Lower lobe of right lung (tissue), 2 donors: ENCODE measurements around the gene KCNG1. TPM values are rescaled to one million over a fixed set of nuclear protein-coding genes. Genes with fewer than 3 reads are reported as not detected.

ENCODE experiments used
- ATAC-seq, 2 donors: fragments of 200-7000 bp; cut with Tn5 transposase; one replicate each; pipeline ENCODE4 v1.9.1; 2020 to 2022; ENCODE audit warnings: mild to moderate bottlenecking in 2 of 2, moderate library complexity in 2 of 2
- DNase-seq: peaks from one replicate; pipeline ENCODE4 v3.0.0-alpha.2; 2020
- H3K27ac ChIP-seq: fragments of 200-600 bp; one replicate; pipeline ENCODE4 v1.8.0; 2022
- H3K27me3 ChIP-seq: fragments of 200-600 bp; one replicate; pipeline ENCODE4 v1.8.0; 2022; ENCODE audit warnings: low read depth
- H3K36me3 ChIP-seq: fragments of 200-600 bp; one replicate; pipeline ENCODE4 v1.8.0; 2022; ENCODE audit warnings: mild to moderate bottlenecking
- H3K4me1 ChIP-seq: fragments of 200-600 bp; one replicate; pipeline ENCODE4 v1.8.0; 2022
- H3K4me3 ChIP-seq: fragments of 200-600 bp; one replicate; pipeline ENCODE4 v1.8.0; 2022; ENCODE audit warnings: mild to moderate bottlenecking
- H3K9me3 ChIP-seq: fragments of 200-600 bp; one replicate; pipeline ENCODE4 v1.8.0; 2022
- intact Hi-C: fragments of 100-400 bp; cut with DNase I; formaldehyde crosslinking; loops from one replicate; pipeline ENCODE4 v1.11.0; 2022
- total RNA-seq: library from RNA; stranded (reverse); fragmentation: NEBNext Ultra II Directional; extraction: Animal tissue kit (Norgen Biotek cat#: 25700); gene quantifications from one replicate; pipeline ENCODE4 v1.2.1, GENCODE V29; 2021
- TF ChIP-seq, protein P1 (sequence below): fragments of 200-600 bp; IDR thresholded peaks from one replicate; pipeline ENCODE4 v1.8.0; 2022; ENCODE audit warnings: antibody characterized with exemption, mild to moderate bottlenecking
- donor health status: DM: no; HTN: yes; CAD: no; lungs with severe emphysema.

The KCNG1 gene
- total RNA-seq, 1 donor from 2014 or later, result not detected

DNA sequence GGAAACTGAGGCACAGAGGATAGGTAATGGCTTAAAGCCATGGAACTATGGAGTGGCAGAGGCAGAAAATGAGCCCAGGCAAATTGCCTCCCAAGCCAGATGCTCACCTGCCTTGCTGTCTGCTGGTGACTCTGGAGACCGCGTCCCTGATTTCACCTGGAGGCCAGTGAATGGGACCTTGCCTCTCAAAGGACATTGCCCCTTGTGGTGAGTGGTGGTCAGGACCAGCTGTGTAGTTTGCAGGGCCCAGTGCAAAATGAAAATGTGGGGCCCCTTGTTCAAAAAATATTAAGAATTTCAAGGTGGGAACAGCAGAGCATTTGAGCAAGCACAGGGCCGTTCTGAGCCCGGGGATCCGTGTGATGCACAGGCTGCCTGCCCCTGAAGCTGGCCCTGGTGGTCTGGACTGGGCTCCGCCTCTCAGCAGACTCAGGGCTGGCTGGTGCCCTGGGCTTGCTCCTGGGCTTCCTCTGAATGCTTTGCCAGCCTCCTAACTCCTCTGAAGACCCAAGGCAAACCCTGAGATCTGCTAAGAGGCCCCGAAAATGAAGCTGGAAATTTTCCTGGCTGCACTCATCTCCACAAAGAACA, 19.8 kb upstream of the KCNG1 start:
- intact Hi-C loops, result no loop called here
- H3K4me3 ChIP-seq, result no peak overlapping the region

DNA sequence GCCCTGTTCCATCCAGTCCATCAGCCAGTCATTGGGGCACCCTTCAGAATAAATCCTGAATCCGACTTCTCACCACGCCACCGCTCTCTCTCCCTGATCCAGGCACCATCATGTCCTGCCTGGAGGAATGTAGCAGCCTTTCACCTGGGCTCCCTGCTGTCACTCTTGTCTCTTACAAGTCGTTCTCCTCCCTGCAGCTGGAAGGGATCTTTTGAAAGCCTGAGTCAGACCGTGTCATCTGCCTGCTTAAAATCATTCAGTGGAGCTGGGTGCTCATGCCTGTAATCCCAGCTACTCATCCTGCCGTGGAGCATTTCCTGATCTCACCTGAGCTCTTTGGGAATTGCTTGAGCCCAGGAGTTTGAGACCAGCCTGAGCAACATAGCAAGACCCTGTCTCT, 19.2 kb upstream of the KCNG1 start:
- H3K27ac ChIP-seq, result no peak overlapping the region
- peaks cover 38% of the 10 kb centered on the region for H3K27me3 ChIP-seq
- ATAC-seq, result no peak
- TF ChIP-seq, protein P1, sequence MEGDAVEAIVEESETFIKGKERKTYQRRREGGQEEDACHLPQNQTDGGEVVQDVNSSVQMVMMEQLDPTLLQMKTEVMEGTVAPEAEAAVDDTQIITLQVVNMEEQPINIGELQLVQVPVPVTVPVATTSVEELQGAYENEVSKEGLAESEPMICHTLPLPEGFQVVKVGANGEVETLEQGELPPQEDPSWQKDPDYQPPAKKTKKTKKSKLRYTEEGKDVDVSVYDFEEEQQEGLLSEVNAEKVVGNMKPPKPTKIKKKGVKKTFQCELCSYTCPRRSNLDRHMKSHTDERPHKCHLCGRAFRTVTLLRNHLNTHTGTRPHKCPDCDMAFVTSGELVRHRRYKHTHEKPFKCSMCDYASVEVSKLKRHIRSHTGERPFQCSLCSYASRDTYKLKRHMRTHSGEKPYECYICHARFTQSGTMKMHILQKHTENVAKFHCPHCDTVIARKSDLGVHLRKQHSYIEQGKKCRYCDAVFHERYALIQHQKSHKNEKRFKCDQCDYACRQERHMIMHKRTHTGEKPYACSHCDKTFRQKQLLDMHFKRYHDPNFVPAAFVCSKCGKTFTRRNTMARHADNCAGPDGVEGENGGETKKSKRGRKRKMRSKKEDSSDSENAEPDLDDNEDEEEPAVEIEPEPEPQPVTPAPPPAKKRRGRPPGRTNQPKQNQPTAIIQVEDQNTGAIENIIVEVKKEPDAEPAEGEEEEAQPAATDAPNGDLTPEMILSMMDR, result no peak
- H3K36me3 ChIP-seq, result no peaks in the 10 kb centered on the region
- H3K4me1 ChIP-seq, result no peaks in the 10 kb centered on the region
- DNase-seq, result no peak
- no peaks in the 10 kb centered on the region for H3K9me3 ChIP-seq
- no peak overlapping the region for H3K4me3 ChIP-seq
- intact Hi-C loops, result no loop called here

More for the DNA sequence above, 19.8 kb upstream of the KCNG1 start:
- Histone ChIP-seq H3K27me3 (peaks cover 32% of the 10 kb centered on the region), H3K27ac (no peak overlapping the region), H3K9me3 (no peaks in the 10 kb centered on the region), H3K36me3 (no peaks in the 10 kb centered on the region), H3K4me1 (no peaks in the 10 kb centered on the region)
- DNase-seq (no peak), ATAC-seq (no peak)
- TF ChIP-seq, protein P1, result no peak

DNA sequence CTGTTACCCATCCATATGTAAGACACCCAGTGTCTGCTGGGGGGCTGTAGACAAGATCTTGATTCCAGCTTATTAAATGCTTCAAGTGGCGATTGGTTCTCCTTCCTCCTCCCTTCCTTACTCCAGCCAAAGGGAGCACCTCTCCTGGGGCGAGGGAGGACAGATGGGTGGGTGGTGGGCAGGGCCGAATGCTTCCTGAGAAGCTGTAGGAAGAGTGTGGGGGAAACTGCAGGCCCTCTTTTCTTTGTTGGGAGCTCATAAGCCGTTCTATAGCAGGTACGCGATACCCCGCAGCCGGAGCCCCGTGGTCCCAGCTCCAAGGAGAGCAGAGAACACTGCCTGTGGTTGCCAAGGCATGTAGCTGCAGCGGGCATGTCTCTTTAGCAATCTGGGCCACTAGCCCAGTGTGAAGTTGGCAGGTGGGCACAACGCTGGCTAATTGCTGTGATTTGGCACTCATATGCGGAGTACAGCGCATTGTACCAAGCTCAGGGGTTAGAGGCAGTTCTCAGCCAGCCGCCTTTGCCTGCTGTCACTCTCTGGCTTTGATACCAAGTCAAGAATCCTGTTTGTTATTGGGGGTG, 14.7 kb upstream of the KCNG1 start:
- ATAC-seq (no peak), DNase-seq (no peak)
- intact Hi-C loops, result no loop called here
- H3K36me3 ChIP-seq, result no peaks in the 10 kb centered on the region
- no peak overlapping the region for H3K4me3 ChIP-seq
- H3K9me3 ChIP-seq, result no peaks in the 10 kb centered on the region
- peaks cover 42% of the 10 kb centered on the region for H3K27me3 ChIP-seq
- TF ChIP-seq, protein P1, result no peak
- H3K4me1 ChIP-seq, result no peaks in the 10 kb centered on the region
- no peak overlapping the region for H3K27ac ChIP-seq

DNA sequence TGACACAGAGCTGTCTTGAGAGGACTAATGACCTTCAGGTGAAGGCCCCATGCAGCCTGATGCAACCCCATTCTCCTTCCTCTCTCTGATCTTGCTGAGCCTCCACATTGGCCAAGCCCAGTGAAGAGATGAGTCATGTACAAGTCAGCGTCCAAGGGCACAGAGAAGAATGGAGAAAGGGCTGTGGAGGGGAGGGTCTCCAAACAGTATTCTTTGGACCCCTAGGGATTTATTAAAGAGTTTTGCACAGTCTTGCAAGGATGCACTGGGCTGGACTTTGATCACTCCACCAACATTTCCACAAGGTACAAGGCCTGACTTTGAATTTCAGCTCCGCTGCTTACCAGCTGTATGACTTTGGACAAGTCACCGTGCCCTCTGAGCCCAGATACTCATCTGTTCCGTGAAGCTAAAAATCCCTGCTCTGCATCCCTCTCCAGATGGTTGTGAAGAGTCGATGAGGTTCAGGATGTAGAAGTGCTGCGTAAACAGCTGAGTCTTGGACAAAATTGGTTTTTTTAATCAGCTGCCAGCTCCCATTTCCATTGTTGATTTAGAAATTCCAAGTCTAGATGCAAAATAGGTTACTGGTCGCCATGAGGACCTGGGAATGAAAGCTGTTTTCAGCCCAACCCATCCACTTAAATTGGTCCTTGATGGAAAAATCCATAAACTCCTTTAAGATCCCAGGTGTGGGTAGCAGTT, 14.1 kb upstream of the KCNG1 start:
- Histone ChIP-seq H3K27ac (no peak overlapping the region), H3K4me1 (no peaks in the 10 kb centered on the region), H3K36me3 (no peaks in the 10 kb centered on the region), H3K9me3 (no peaks in the 10 kb centered on the region), H3K27me3 (peaks cover 35% of the 10 kb centered on the region), H3K4me3 (no peak overlapping the region)
- intact Hi-C loops, result no loop called here
- DNase-seq (no peak), ATAC-seq (no peak)
- TF ChIP-seq, protein P1, result no peak

DNA sequence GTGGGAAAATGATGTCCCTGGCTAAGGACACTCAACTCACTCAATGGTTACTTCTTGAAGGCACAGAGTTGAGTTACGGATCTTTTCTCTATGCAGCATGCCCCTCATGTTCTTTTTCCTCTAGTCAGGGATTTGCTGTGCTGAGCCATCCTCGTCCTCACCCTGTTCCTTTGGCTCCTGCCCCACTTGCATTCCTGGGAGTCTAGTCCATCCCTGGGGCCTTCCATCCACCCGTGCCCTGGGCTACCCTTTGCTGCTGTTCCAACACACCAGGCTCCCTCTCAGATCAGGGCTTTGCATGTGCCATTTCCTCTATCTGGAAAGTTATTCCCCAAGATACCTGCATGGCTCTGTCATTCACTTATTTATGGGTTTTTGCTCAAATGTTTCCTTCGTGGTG, 13.3 kb upstream of the KCNG1 start:
- TF ChIP-seq, protein P1, result no peak
- no peak overlapping the region for H3K27ac ChIP-seq
- no peaks in the 10 kb centered on the region for H3K9me3 ChIP-seq
- H3K36me3 ChIP-seq, result no peaks in the 10 kb centered on the region
- no peak for ATAC-seq
- intact Hi-C loops, result no loop called here
- H3K4me1 ChIP-seq, result no peaks in the 10 kb centered on the region
- DNase-seq, result no peak
- H3K27me3 ChIP-seq, result peaks cover 29% of the 10 kb centered on the region
- H3K4me3 ChIP-seq, result no peak overlapping the region
